ENCODE data around the gene TTC21A.

Gene TTC21A

DNA sequence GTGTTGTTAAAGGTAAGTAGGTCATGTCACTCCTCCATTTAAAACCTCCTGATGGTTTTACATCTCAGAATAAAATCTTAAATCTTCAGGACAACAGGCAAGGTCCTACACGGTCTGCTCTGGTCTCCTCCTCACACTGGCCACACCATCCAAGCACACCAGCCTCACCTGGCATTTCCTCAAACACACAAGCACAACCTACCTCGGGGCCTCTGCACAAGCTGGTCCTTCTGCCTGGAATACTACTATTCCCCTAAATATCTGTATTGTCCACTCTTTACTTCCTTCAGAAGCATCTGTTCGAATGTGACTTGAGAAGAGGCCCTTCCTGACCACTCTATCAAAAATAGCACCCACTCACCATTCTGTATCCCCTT, 1.8 kb upstream of the TTC21A start:
- ATAC-seq (no peak), DNase-seq (no peak)
- no peaks in the 10 kb centered on the region for H3K9me3 Mint-ChIP-seq
- peak overlapping the region in 1 of 2 donors; percentile 85 for H3K4me3 Mint-ChIP-seq
- H3K4me1 Mint-ChIP-seq, result peaks cover 69% of the 10 kb centered on the region
- no peak overlapping the region for H3K27ac Mint-ChIP-seq
- H3K27me3 Mint-ChIP-seq, result peaks cover 15% of the 10 kb centered on the region

- peaks cover 62% of the 10 kb centered on the region for H3K4me1 Mint-ChIP-seq
- H3K27ac Mint-ChIP-seq, result peak overlapping the region in 1 of 2 donors; percentile 56
- peak overlapping the region; percentile 85 to 88 for H3K4me3 Mint-ChIP-seq
- DNase-seq (no peak), ATAC-seq (no peak)
- H3K27me3 Mint-ChIP-seq, result peaks cover 15% of the 10 kb centered on the region
- no peaks in the 10 kb centered on the region for H3K9me3 Mint-ChIP-seq
These were observed 1.1 kb upstream of the TTC21A start for GRCh38 chr3:39106281-39106811.

GRCh38 chr3:39106851-39107387, 561 bp upstream of the TTC21A start:
- peaks cover 61% of the 10 kb centered on the region for H3K4me1 Mint-ChIP-seq
- H3K27ac Mint-ChIP-seq, result peak overlapping the region in 1 of 2 donors; percentile 56
- no peaks in the 10 kb centered on the region for H3K9me3 Mint-ChIP-seq

GRCh38 chr3:39108200-39108710, 775 bp downstream of the TTC21A start:
- Mint-ChIP-seq H3K9me3 (no peaks in the 10 kb centered on the region), H3K4me1 (peaks cover 49% of the 10 kb centered on the region), H3K4me3 (peak overlapping the region; percentile 89 to 92), H3K27ac (peak overlapping the region; percentile 4 to 89), H3K27me3 (peaks cover 15% of the 10 kb centered on the region)
- ATAC-seq, result peak; percentile 83
- peak in 1 of 2 donors; percentile 48 for DNase-seq

More at GRCh38 chr3:39106851-39107387, 561 bp upstream of the TTC21A start:
- peaks cover 15% of the 10 kb centered on the region for H3K27me3 Mint-ChIP-seq
- ATAC-seq (peak; percentile 29), DNase-seq (no peak)
- H3K4me3 Mint-ChIP-seq, result peak overlapping the region; percentile 85 to 88

- Mint-ChIP-seq H3K4me1 (peaks cover 42% of the 10 kb centered on the region), H3K27ac (no peak overlapping the region), H3K9me3 (no peaks in the 10 kb centered on the region), H3K4me3 (no peak overlapping the region), H3K27me3 (peaks cover 15% of the 10 kb centered on the region)
- ATAC-seq, result no peak
- no peak for DNase-seq
These were observed 1.6 kb downstream of the TTC21A start for GRCh38 chr3:39109086-39109485.

- Mint-ChIP-seq H3K9me3 (no peaks in the 10 kb centered on the region), H3K27ac (no peak overlapping the region), H3K4me1 (peaks cover 36% of the 10 kb centered on the region), H3K4me3 (no peak overlapping the region), H3K27me3 (peaks cover 15% of the 10 kb centered on the region)
- ATAC-seq (no peak), DNase-seq (no peak)
These were observed 2.7 kb downstream of the TTC21A start for GRCh38 chr3:39110041-39110639.

DNA sequence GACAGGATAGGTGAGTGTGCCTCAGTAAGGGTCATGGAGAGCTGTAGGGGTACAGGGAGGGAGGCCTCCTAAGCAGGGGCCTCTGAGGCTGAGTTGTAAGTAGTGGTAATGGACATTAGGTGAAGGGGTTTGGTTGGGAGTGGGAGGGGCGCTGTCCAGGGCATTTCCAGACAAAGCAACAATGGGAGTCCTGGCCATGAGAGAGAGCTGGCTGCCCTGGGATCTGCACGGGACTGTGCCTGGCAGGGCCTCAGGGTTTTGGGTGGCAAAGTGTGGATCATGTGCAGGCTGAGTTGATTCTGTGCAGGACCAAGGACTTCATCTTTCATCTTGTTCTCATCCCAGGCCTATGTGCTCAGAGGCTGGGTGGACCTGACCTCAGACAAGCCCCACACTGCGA, 4.6 kb downstream of the TTC21A start:
- ATAC-seq (no peak), DNase-seq (no peak)
- H3K27ac Mint-ChIP-seq, result no peak overlapping the region
- H3K27me3 Mint-ChIP-seq, result peaks cover 9% of the 10 kb centered on the region
- peaks cover 18% of the 10 kb centered on the region for H3K4me1 Mint-ChIP-seq
- H3K9me3 Mint-ChIP-seq, result no peaks in the 10 kb centered on the region
- H3K4me3 Mint-ChIP-seq, result no peak overlapping the region

DNA sequence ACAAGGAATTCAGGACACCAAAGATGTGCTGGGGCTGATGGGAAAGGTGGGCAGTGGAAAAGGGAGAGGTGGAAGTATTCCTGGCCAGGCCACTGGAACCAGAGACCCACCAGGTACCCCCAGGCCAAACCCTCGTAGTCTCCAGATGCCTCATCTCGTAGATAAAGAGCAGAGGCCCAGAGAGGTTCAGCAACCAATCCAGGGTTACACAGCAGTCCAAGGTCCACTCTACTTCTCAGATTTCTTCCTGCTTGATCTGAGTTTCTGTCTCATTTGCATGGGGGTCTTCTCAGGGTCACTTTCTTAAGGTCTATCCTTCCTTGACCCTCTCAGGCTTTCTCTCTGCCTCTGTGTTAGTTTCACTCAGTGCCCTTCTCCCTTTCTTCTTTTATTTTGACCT, 5.1 kb downstream of the TTC21A start:
- Mint-ChIP-seq H3K27ac (no peak overlapping the region), H3K27me3 (peaks cover 9% of the 10 kb centered on the region), H3K9me3 (no peaks in the 10 kb centered on the region), H3K4me3 (no peak overlapping the region), H3K4me1 (peaks cover 17% of the 10 kb centered on the region)
- DNase-seq, result no peak
- ATAC-seq, result no peak

- peaks cover 10% of the 10 kb centered on the region for H3K4me1 Mint-ChIP-seq
- no peaks in the 10 kb centered on the region for H3K9me3 Mint-ChIP-seq
- H3K27me3 Mint-ChIP-seq, result peaks cover 9% of the 10 kb centered on the region
- no peak overlapping the region for H3K27ac Mint-ChIP-seq
- H3K4me3 Mint-ChIP-seq, result no peak overlapping the region
- ATAC-seq (no peak), DNase-seq (no peak)
These were observed 5.8 kb downstream of the TTC21A start for GRCh38 chr3:39113291-39113690.

GRCh38 chr3:39114456-39114855, 7.0 kb downstream of the TTC21A start:
- ATAC-seq (no peak), DNase-seq (no peak)
- Mint-ChIP-seq H3K4me1 (no peaks in the 10 kb centered on the region), H3K4me3 (no peak overlapping the region), H3K27ac (no peak overlapping the region), H3K9me3 (no peaks in the 10 kb centered on the region), H3K27me3 (peaks cover 2% of the 10 kb centered on the region)

DNA sequence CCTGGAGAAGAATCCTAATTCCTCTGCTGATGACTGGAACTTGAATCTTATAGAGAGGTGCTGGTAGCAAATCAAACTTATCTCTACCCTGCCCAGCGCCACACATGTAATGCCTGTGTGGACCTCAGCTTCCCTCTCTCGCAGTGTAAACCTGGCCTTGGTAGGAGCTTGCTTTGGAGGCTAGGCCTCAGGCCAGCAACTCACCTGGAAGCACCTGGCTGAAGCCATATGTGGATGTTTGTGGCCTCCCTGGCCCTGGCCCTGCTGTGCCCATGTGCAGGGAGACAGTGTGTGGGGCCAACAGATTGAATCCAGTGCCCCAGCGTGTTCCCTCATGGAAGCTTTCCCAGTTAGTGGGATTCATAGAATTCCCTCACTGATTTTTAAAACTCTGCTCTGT, 8.4 kb downstream of the TTC21A start:
- Mint-ChIP-seq H3K27ac (no peak overlapping the region), H3K27me3 (no peaks in the 10 kb centered on the region), H3K4me3 (no peak overlapping the region), H3K4me1 (no peaks in the 10 kb centered on the region), H3K9me3 (no peaks in the 10 kb centered on the region)
- no peak for DNase-seq
- no peak for ATAC-seq

DNA sequence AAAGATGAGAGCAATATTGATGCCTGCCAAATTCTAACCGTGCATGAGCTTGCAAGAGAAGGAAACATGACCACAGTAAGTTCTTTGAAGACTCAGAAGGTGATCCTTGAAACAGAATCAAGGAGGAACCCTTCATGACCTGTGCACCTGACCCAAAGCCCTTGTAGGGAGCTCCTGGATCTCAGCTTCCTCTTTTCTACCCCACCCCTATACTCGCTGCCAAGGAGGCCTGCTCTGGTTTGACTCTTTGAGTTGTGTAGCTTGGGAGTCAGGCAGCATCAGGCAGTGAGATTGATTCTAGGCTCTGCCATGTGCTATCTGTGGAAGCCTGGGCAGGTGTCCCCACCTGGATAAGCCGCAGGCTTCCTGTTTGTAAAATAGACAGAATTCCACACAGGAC, 10.6 kb downstream of the TTC21A start:
- Mint-ChIP-seq H3K4me3 (no peak overlapping the region), H3K27ac (no peak overlapping the region), H3K9me3 (no peaks in the 10 kb centered on the region), H3K27me3 (peaks cover 11% of the 10 kb centered on the region), H3K4me1 (no peaks in the 10 kb centered on the region)
- ATAC-seq (no peak), DNase-seq (no peak)

DNA sequence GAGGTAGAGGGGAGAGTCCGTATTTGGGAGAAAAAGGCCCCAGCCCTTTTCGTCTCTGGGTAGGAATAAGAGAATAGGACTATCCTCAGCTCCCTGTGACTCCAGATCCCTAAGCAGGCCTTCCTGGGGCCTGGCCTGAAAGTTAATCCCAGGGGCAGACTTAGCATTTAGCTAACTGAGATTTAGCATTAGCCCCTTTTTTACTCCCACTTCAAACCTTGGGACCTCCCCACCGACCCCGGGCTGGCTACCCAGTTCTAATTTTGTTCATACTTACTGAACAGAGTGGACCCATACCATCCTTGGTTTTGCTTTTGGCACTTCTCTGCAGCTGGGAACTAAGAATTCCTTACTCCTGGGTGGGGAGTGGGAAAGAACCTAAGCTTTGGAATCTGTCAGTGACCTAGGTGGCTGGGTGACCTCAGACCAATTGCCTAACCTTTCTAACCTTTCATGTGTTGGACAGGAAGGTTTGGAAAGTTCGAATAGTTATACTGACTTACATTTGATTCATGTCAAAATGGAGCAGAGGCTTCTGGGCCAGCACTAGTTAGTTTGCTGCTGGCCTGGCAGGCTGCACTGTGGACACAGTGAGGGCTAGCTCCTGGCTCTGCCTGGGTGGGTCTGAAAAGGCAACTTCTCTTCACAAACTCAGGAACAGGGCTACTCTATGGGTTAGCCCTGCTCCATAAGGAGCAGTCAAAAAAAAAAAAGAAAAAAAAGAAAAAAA, 11.6 kb downstream of the TTC21A start:
- H3K4me1 Mint-ChIP-seq, result no peaks in the 10 kb centered on the region
- peaks cover 11% of the 10 kb centered on the region for H3K27me3 Mint-ChIP-seq
- H3K27ac Mint-ChIP-seq, result no peak overlapping the region
- H3K9me3 Mint-ChIP-seq, result no peaks in the 10 kb centered on the region
- ATAC-seq, result no peak
- DNase-seq, result no peak
- H3K4me3 Mint-ChIP-seq, result no peak overlapping the region

DNA sequence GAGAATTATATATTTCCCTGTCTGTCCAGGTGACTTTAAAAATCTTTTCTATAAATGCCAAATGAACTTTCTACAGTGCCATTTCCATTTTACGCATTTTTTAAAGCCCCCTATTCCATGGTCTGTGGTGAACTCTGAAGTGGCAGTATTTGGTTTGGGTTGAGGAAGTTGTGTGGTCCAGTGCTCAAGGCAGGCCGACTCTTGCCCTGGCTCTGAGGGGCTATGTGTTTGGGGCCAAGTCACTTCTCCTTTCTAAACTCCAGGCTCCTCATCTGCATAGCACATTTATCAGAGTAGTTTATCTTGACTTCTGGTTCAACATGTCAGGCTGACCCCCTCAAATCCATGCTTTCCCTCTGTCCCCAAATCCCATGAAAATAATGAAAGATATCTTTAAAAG, 14.1 kb downstream of the TTC21A start:
- DNase-seq, result no peak
- Mint-ChIP-seq H3K4me1 (peaks cover 3% of the 10 kb centered on the region), H3K27me3 (peaks cover 11% of the 10 kb centered on the region), H3K27ac (no peak overlapping the region), H3K9me3 (no peaks in the 10 kb centered on the region), H3K4me3 (no peak overlapping the region)
- ATAC-seq, result no peak

- H3K4me1 Mint-ChIP-seq, result peaks cover 15% of the 10 kb centered on the region
- no peak overlapping the region for H3K27ac Mint-ChIP-seq
- ATAC-seq (no peak), DNase-seq (no peak)
- H3K27me3 Mint-ChIP-seq, result peaks cover 11% of the 10 kb centered on the region
- no peak overlapping the region for H3K4me3 Mint-ChIP-seq
- no peaks in the 10 kb centered on the region for H3K9me3 Mint-ChIP-seq
These were observed 15.3 kb downstream of the TTC21A start for GRCh38 chr3:39122813-39123212.

Measured in stimulated activated naive CD8-positive, alpha-beta T cell treated with anti-CD3 and anti-CD28 coated beads, Interleukin-15, amount 100 ng/mL, for 72 hours (primary cell).